H9 (cell line): ENCODE results near the gene CAMK2G. TPM values are rescaled to one million over a fixed set of nuclear protein-coding genes. Genes with fewer than 3 reads are reported as not detected.
"Not testable (repeated sequence)": the region's sequence is repeated elsewhere in the genome, so short reads cannot be mapped to it uniquely, and the experiment has no call there.

Experiments used
- DNase-seq: peaks from one replicate; pipeline ENCODE4 v3.0.0-alpha.2; 2017
- H2AFZ ChIP-seq: one replicate; pipeline ENCODE4 v1.6.1; 2013; ENCODE audit warnings: mild to moderate bottlenecking, low read length, control low read depth, moderate library complexity
- H2AK5ac ChIP-seq: 2 replicates; pipeline ENCODE4 v1.6.1; 2013; ENCODE audit warnings: low read length, control low read depth, mixed read lengths; ENCODE audit not compliant: insufficient read length
- H2BK120ac ChIP-seq: one replicate; pipeline ENCODE4 v1.6.1; 2013; ENCODE audit warnings: low read depth, mild to moderate bottlenecking, low read length, control low read depth, inconsistent platforms; ENCODE audit not compliant: poor library complexity, severe bottlenecking
- H2BK12ac ChIP-seq: 2 replicates; pipeline ENCODE4 v1.6.1; 2013; ENCODE audit warnings: low read length, control low read depth, mixed read lengths, low read depth; ENCODE audit not compliant: insufficient read length
- H2BK15ac ChIP-seq: 2 replicates; pipeline ENCODE4 v1.6.1; 2013; ENCODE audit warnings: low read depth, low read length, control low read depth
- H2BK20ac ChIP-seq: one replicate; pipeline ENCODE4 v1.6.1; 2013; ENCODE audit warnings: low read depth, mild to moderate bottlenecking, low read length, control low read depth, inconsistent platforms; ENCODE audit not compliant: poor library complexity, severe bottlenecking
- H2BK5ac ChIP-seq: 2 replicates; pipeline ENCODE4 v1.6.1; 2013; ENCODE audit warnings: low read length, control low read depth, mixed read lengths; ENCODE audit not compliant: insufficient read length
- H3K14ac ChIP-seq: 2 replicates; pipeline ENCODE4 v1.6.1; 2013; ENCODE audit warnings: low read length, control low read depth; ENCODE audit not compliant: insufficient read depth
- H3K18ac ChIP-seq: 2 replicates; pipeline ENCODE4 v1.6.1; 2013; ENCODE audit warnings: low read depth, mild to moderate bottlenecking, mixed read lengths, low read length, control low read depth; ENCODE audit not compliant: insufficient read length
- H3K23ac ChIP-seq: 2 replicates; pipeline ENCODE4 v1.6.1; 2013; ENCODE audit warnings: low read length, control low read depth, mixed read lengths, low read depth; ENCODE audit not compliant: insufficient read length
- H3K23me2 ChIP-seq: 2 replicates; pipeline ENCODE4 v1.6.1; 2013; ENCODE audit warnings: low read depth, mild to moderate bottlenecking, mixed read lengths, low read length, control low read depth; ENCODE audit not compliant: insufficient read length, poor library complexity, severe bottlenecking
- H3K27ac ChIP-seq: 2 replicates; pipeline ENCODE4 v1.5.1; 2013; ENCODE audit warnings: low read length, control low read depth, mixed read lengths, low read depth; ENCODE audit not compliant: insufficient read length
- H3K27me3 ChIP-seq: 2 replicates; pipeline ENCODE4 v1.6.1; 2013; ENCODE audit warnings: low read length, control low read depth, inconsistent platforms; ENCODE audit not compliant: insufficient read depth
- H3K4ac ChIP-seq: 2 replicates; pipeline ENCODE4 v1.6.1; 2013; ENCODE audit warnings: low read depth, mild to moderate bottlenecking, control low read depth, inconsistent platforms, low read length, moderate library complexity
- H3K4me1 ChIP-seq: 2 replicates; pipeline ENCODE4 v1.6.1; 2013; ENCODE audit warnings: low read length, control low read depth, inconsistent platforms; ENCODE audit not compliant: insufficient read depth
- H3K4me2 ChIP-seq: 2 replicates; pipeline ENCODE4 v1.6.1; 2013; ENCODE audit warnings: low read length, control low read depth, mixed read lengths; ENCODE audit not compliant: insufficient read length, insufficient read depth
- H3K56ac ChIP-seq: 2 replicates; pipeline ENCODE4 v1.6.1; 2013; ENCODE audit warnings: low read depth, mild to moderate bottlenecking, mixed read lengths, low read length, control low read depth; ENCODE audit not compliant: insufficient read length
- H3K79me1 ChIP-seq: 2 replicates; pipeline ENCODE4 v1.6.1; 2013; ENCODE audit warnings: low read depth, mild to moderate bottlenecking, moderate library complexity, low read length, control low read depth, inconsistent platforms; ENCODE audit not compliant: insufficient read depth, poor library complexity, severe bottlenecking
- H3K79me2 ChIP-seq: 2 replicates; pipeline ENCODE4 v1.6.1; 2013; ENCODE audit warnings: low read length, control low read depth, inconsistent platforms; ENCODE audit not compliant: insufficient read depth
- H3K9ac ChIP-seq: 2 replicates; pipeline ENCODE4 v1.6.1; 2013; ENCODE audit warnings: low read length, control low read depth, mixed read lengths; ENCODE audit not compliant: insufficient read length; ENCODE audit errors: extremely low read depth
- H3K9me3 ChIP-seq: one replicate; pipeline ENCODE4 v1.6.1; 2013; ENCODE audit warnings: low read depth, low read length, inconsistent platforms; ENCODE audit not compliant: control insufficient read depth
- H3T11ph ChIP-seq: one replicate; pipeline ENCODE4 v1.6.1; 2013; ENCODE audit warnings: mild to moderate bottlenecking, low read length, control low read depth, inconsistent platforms
- H4K20me1 ChIP-seq: one replicate; pipeline ENCODE4 v1.6.1; 2013; ENCODE audit not compliant: control insufficient read depth, insufficient read length, insufficient read depth
- H4K5ac ChIP-seq: 2 replicates; pipeline ENCODE4 v1.6.1; 2013; ENCODE audit warnings: low read depth, mild to moderate bottlenecking, mixed read lengths, low read length, control low read depth; ENCODE audit not compliant: insufficient read length
- H4K8ac ChIP-seq: replicated peaks from 2 replicates; pipeline ENCODE4 v1.6.1; 2013; ENCODE audit warnings: low read length, control low read depth, mixed read lengths, low read depth; ENCODE audit not compliant: insufficient read length
- H4K91ac ChIP-seq: 2 replicates; pipeline ENCODE4 v1.6.1; 2013; ENCODE audit warnings: low read depth, mild to moderate bottlenecking, moderate library complexity, mixed read lengths, low read length, control low read depth; ENCODE audit not compliant: insufficient read length
- H3K27ac Mint-ChIP-seq, 3 experiments: 2 replicates in 2 of 3; 3 replicates in 1 of 3; pipeline ENCODE4 v1.8.0; 2020 to 2021; ENCODE audit warnings: mixed read lengths in 3 of 3, mild to moderate bottlenecking in 1 of 3, moderate library complexity in 1 of 3
- H3K27me3 Mint-ChIP-seq: 2 replicates; pipeline ENCODE4 v1.8.0; 2021; ENCODE audit warnings: low read depth, mild to moderate bottlenecking, moderate library complexity, mixed read lengths
- H3K36me3 Mint-ChIP-seq, 3 experiments: 2 replicates in 2 of 3; 3 replicates in 1 of 3; pipeline ENCODE4 v1.8.0; 2020 to 2021; ENCODE audit warnings: low read depth in 3 of 3, mixed read lengths in 3 of 3; ENCODE audit not compliant: insufficient read depth in 1 of 3
- H3K4me1 Mint-ChIP-seq, 2 experiments: 2 replicates each; pipeline ENCODE4 v1.8.0; 2020; ENCODE audit warnings: mixed read lengths in 2 of 2
- H3K4me3 Mint-ChIP-seq, 2 experiments: 2 replicates in 1 of 2; 3 replicates in 1 of 2; pipeline ENCODE4 v1.8.0; 2020 to 2021; ENCODE audit warnings: mild to moderate bottlenecking in 2 of 2, mixed read lengths in 2 of 2, moderate library complexity in 1 of 2
- H3K9me3 Mint-ChIP-seq, 2 experiments: 2 replicates in 1 of 2; 3 replicates in 1 of 2; pipeline ENCODE4 v1.8.0; 2020; ENCODE audit warnings: mild to moderate bottlenecking in 2 of 2, mixed read lengths in 2 of 2, moderate library complexity in 1 of 2
- WGBS: extraction: QIAGEN DNeasy Blood & Tissue Kit; methylation state at CpG from one replicate; pipeline ENCODE4 v1.1.7; 2013; ENCODE audit warnings: missing lambda C conversion rate, low lambda C conversion rate, mixed read lengths; ENCODE audit not compliant: insufficient read length; ENCODE audit errors: extremely low coverage; 5-methylcytosine and 5-hydroxymethylcytosine counted together
- total RNA-seq: library from RNA; stranded (reverse); gene quantifications from 2 replicates; pipeline ENCODE4 v1.2.1, GENCODE V29; 2021
- TF ChIP-seq, protein P1 (sequence below): fragments of 200-600 bp; sonication (generic); conservative IDR thresholded peaks from 3 replicates; pipeline ENCODE4 v1.8.0; 2021; ENCODE audit warnings: antibody characterized with exemption, mild to moderate bottlenecking

Gene CAMK2G
- total RNA-seq, 1 experiment from 2014 or later: 31.8 TPM

DNA sequence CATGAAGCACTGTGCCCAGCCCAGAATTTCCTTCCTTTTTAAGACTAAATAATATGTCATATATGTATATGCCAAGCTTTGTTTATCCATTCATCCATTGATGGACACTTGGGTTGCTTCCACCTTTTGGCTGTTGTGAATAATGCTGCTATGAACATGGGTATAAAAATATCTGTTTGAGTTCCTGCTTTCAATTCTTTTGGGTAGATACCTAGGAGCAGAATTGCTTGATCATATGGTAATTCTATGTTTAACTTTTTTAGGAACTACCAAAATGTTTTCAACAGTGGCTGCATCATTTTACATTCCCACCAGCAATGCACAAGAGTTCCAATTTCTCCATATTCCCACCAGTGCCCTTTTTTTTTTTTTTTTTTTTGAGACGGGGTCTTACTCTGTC lies 23.3 kb upstream of the CAMK2G start:
- no peak overlapping the region for H2AK5ac ChIP-seq
- no peak overlapping the region for H4K91ac ChIP-seq
- Mint-ChIP-seq H3K4me1 (peaks cover 3% of the 10 kb centered on the region in 2 experiments; a peak in 2 of 4 replicates), H3K27me3 (peaks cover 4% of the 10 kb centered on the region), H3K27ac (no peak overlapping the region), H3K36me3 (no peaks in the 10 kb centered on the region), H3K4me3 (no peak overlapping the region), H3K9me3 (peaks cover 0 to 3% of the 10 kb centered on the region in 2 experiments; a peak in 2 of 5 replicates)
- no peak overlapping the region for H2BK12ac ChIP-seq
- H3K4ac ChIP-seq: no peak overlapping the region
- no peaks in the 10 kb centered on the region for H3K9me3 ChIP-seq
- H2BK5ac ChIP-seq: no peak overlapping the region
- H3K79me1 ChIP-seq: no peaks in the 10 kb centered on the region
- 0 out of 2 replicates have a peak, but pooled peaks cover 3% of the 10 kb centered on the region for H3K4me1 ChIP-seq
- H3K23me2 ChIP-seq: no peaks in the 10 kb centered on the region
- no peaks in the 10 kb centered on the region for H3K79me2 ChIP-seq
- H3K14ac ChIP-seq: no peak overlapping the region
- H3K23ac ChIP-seq: no peak overlapping the region
- no peak overlapping the region for H4K5ac ChIP-seq
- WGBS: no CpG with 5 or more reads among the region's 1 CpG
- no peaks in the 10 kb centered on the region for H3K27me3 ChIP-seq
- no peak for DNase-seq
- H2BK120ac ChIP-seq: no peak overlapping the region
- no peak overlapping the region for H4K8ac ChIP-seq
- no peak overlapping the region for H3K18ac ChIP-seq
- H3K56ac ChIP-seq: no peak overlapping the region
- H3K9ac ChIP-seq: no peak overlapping the region
- H2BK15ac ChIP-seq: no peak overlapping the region
- H3K4me2 ChIP-seq: no peak overlapping the region
- no peak overlapping the region for H3T11ph ChIP-seq
- H2BK20ac ChIP-seq: no peak overlapping the region
- TF ChIP-seq, protein P1, sequence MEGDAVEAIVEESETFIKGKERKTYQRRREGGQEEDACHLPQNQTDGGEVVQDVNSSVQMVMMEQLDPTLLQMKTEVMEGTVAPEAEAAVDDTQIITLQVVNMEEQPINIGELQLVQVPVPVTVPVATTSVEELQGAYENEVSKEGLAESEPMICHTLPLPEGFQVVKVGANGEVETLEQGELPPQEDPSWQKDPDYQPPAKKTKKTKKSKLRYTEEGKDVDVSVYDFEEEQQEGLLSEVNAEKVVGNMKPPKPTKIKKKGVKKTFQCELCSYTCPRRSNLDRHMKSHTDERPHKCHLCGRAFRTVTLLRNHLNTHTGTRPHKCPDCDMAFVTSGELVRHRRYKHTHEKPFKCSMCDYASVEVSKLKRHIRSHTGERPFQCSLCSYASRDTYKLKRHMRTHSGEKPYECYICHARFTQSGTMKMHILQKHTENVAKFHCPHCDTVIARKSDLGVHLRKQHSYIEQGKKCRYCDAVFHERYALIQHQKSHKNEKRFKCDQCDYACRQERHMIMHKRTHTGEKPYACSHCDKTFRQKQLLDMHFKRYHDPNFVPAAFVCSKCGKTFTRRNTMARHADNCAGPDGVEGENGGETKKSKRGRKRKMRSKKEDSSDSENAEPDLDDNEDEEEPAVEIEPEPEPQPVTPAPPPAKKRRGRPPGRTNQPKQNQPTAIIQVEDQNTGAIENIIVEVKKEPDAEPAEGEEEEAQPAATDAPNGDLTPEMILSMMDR: no peak
- H4K20me1 ChIP-seq: no peaks in the 10 kb centered on the region
- H2AFZ ChIP-seq: no peak overlapping the region
- no peak overlapping the region for H3K27ac ChIP-seq

DNA sequence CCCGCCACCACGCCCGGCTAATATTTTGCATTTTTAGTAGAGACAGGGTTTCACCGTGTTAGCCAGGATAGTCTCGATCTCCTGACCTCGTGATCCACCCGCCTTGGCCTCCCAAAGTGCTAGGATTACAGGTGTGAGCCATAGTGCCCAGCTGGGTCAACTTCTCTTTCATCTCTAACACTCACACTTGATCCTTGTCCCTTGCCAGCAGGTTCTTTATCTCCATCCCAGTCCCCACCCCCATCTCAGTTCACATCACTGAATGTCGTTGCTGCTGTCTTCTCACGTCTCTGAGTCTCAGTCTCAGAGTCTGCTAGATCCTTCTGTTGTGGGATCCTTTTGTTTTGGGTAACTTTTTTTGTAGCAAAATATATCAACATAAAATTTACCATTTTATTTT lies 21.0 kb upstream of the CAMK2G start:
- H3K4me1 ChIP-seq, H3K36me3 Mint-ChIP-seq, H3K27ac Mint-ChIP-seq, H3K9me3 Mint-ChIP-seq, H2BK15ac ChIP-seq, H3K9me3 ChIP-seq, H3K4me1 Mint-ChIP-seq, H3K79me2 ChIP-seq, H4K8ac ChIP-seq, H2BK20ac ChIP-seq, H4K91ac ChIP-seq, H3K18ac ChIP-seq, H4K20me1 ChIP-seq, H2BK120ac ChIP-seq, H3T11ph ChIP-seq, H3K27me3 Mint-ChIP-seq, H3K9ac ChIP-seq, H3K4ac ChIP-seq, H4K5ac ChIP-seq, H2BK12ac ChIP-seq, H3K4me2 ChIP-seq, H3K56ac ChIP-seq, H2AK5ac ChIP-seq, H3K27ac ChIP-seq, H2BK5ac ChIP-seq, DNase-seq, H3K4me3 Mint-ChIP-seq, H3K79me1 ChIP-seq, H3K14ac ChIP-seq, H3K27me3 ChIP-seq, H2AFZ ChIP-seq, H3K23ac ChIP-seq, H3K23me2 ChIP-seq: not testable (repeated sequence)
- no CpG with 5 or more reads among the region's 9 CpGs for WGBS
